GM20000 (cell line): ENCODE measurements around the gene PDK4.
"Not testable (repeated sequence)": the region's sequence is repeated elsewhere in the genome, so short reads cannot be mapped to it uniquely, and the experiment has no call there.

ENCODE experiments used
- DNase-seq: peaks from one replicate; pipeline ENCODE4 v3.0.0; 2012; ENCODE audit warnings: low spot score
- TF ChIP-seq, protein P1 (sequence below): IDR thresholded peaks from 2 replicates; pipeline ENCODE4 v1.5.1; 2012; ENCODE audit warnings: mild to moderate bottlenecking, control low read depth; ENCODE audit errors: extremely low read depth, missing control alignments

The PDK4 gene

DNA sequence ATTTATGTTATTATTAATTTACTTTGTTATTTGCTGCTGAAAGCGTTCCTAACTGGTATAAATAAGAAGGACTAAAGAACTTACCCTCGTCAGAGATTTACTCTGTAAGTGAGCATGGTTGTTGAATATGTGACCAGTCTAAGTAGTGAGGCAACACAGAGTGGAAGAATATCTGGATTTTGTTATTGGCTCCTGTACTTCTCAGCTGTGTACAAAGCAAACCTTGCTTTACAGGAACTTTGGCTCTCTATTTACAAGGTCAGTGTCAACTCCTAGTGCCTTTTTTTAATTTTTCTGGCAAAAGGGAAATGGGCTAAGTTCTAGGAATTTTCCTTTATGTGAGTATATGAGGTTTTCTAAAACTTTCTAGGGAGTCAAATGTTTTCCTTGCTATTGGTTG is 35.6 kb downstream of the PDK4 start:
- DNase-seq = no peak
- TF ChIP-seq, protein P1, sequence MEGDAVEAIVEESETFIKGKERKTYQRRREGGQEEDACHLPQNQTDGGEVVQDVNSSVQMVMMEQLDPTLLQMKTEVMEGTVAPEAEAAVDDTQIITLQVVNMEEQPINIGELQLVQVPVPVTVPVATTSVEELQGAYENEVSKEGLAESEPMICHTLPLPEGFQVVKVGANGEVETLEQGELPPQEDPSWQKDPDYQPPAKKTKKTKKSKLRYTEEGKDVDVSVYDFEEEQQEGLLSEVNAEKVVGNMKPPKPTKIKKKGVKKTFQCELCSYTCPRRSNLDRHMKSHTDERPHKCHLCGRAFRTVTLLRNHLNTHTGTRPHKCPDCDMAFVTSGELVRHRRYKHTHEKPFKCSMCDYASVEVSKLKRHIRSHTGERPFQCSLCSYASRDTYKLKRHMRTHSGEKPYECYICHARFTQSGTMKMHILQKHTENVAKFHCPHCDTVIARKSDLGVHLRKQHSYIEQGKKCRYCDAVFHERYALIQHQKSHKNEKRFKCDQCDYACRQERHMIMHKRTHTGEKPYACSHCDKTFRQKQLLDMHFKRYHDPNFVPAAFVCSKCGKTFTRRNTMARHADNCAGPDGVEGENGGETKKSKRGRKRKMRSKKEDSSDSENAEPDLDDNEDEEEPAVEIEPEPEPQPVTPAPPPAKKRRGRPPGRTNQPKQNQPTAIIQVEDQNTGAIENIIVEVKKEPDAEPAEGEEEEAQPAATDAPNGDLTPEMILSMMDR = no peak

DNA sequence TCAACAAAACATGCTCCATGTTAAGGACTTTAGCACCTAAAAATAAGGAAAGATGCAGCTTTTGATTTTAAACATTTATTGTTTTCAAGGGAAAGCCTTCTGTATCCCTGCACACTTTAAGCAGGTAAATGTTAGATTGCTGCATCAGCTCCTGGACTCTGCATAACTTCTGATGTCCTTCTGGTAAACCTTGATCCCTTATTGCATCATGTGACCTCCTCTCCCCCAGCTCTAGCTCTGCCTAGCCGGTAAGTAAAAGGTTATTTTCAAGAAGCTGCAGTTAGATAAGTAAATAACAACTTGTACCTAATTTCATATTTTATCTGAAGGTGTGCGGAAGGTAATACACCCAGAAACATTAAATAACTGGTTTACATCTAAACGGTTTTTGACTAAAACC is 37.5 kb downstream of the PDK4 start:
- TF ChIP-seq, protein P1 = no peak
- DNase-seq = no peak

DNA sequence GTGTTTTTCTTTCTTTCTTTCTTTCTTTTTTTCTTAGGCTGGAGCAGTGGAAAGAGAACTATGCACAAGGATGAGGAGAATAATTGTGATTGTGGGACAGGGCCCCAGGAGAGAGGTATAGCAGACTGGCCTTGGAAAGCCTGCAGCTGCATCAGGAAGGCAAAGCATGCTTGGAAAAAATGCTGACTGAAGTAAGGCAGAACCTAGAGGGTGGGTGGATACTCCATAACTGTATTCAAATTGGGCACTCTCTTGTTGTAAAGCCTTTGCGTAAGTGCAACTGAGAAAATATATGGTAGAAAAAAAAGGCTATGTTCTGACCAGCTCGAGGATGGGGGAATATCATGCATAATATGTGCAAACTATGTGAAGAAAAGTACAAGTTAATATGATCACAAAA is 39.5 kb downstream of the PDK4 start:
- TF ChIP-seq, protein P1 = no peak
- no peak for DNase-seq

GRCh38 chr7:95553939-95554338 is 42.4 kb downstream of the PDK4 start:
- DNase-seq = no peak
- TF ChIP-seq, protein P1 = no peak

GRCh38 chr7:95552010-95552926 is 44.0 kb downstream of the PDK4 start:
- not testable (repeated sequence) for DNase-seq

DNA sequence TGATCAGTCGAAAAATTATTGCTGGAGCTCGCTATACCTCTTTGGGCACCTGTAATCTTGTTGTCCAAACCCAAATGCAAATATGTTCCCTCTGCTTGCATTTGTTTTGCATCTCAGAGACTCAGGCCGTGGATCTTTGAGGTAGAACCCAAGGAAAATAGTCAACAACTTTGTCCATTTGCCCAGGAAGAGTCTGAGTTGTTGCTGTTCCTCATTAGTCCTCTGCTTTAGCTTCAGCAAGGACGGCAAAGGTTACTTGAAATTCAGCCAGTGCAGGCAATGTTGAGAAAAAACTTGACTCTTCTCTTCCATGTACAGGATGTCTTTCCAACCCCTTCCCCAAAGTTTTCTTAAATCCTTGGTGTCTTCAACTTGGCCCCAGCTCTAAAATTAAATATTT is 45.8 kb downstream of the PDK4 start:
- DNase-seq = no peak
- TF ChIP-seq, protein P1 = no peak

DNA sequence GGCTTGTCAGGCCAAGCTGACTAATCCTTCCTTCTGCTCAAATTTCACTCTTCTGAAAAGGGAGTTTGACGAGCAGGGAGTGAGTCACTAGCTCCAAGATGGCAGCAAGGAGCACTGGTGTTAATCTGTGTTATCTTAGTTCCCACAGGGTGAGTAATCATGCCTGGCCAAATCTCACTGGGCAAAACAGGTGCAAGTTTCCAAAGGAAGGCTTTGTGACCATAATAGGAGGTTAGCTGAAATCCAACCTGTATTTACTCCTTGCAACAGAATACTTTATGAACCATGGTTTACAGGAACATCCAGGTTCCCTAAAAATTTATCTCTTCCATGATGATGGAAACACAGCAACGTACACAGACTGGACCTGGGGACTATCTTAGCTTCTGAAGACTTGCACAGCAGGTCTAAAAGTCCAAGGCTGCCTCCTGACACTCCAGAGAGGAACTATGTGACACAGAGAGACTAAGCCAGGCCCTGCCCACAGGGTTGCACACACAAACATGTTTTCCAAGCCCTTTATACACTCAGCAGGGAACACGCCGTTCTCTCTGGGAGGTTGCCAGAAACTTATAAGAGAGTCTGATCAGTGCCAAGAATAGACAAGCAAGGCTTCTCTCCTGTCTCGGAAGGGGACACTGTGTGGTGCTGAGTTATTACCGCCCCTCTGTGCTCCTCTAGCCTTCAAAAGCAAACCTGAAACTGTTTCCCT is 46.3 kb downstream of the PDK4 start:
- DNase-seq = no peak

More for the DNA sequence above, 46.3 kb downstream of the PDK4 start:
- TF ChIP-seq, protein P1 = no peak
